Activated T-helper 1 cell treated with anti-CD3 and anti-CD28 coated beads, Interleukin-2, amount 50 U/mL, for 16 hours (primary cell): Measurements from ENCODE around the gene KRTAP2-2.
"Not testable (repeated sequence)": the region's sequence is repeated elsewhere in the genome, so short reads cannot be mapped to it uniquely, and the experiment has no call there.

Experiments
- DNase-seq, 2 donors: peaks; one replicate each; pipeline ENCODE4 v3.0.0-alpha.2; 2020; ENCODE audit warnings: low read depth in 1 of 2, low spot score in 1 of 2

Gene KRTAP2-2, protein sequence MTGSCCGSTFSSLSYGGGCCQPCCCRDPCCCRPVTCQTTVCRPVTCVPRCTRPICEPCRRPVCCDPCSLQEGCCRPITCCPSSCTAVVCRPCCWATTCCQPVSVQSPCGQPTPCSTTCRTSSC

GRCh38 chr17:41055130-41055529 lies at the start of gene KRTAP2-2:
Gene KRTAP2-2, minus strand, starts transcription at chr17:41055230. Its CDS starts 19 bp downstream, at chr17:41055211.
- not testable (repeated sequence) for DNase-seq

- not testable (repeated sequence) for DNase-seq
Observed at GRCh38 chr17:41104386-41105038, 49.5 kb upstream of the KRTAP2-2 start.

DNA sequence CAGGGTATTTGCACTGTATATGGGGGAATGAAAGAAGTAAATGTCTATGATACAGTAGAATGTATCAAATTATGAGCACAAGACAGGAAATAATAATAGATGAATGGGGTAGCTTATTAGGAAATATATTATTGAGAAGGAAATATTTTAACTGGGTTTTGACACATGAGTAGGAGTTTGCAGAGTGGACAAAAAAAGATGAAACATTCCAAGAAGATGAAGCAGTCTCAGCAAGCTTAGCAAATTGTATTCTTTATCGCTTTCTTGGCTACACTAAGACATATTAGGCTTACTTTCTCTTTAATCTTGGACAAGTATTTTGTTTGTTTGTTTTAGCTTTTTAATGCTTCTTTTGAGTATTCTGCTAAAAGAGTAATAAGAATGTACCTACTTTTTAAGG lies 48.9 kb upstream of the KRTAP2-2 start:
- DNase-seq = no peak

DNA sequence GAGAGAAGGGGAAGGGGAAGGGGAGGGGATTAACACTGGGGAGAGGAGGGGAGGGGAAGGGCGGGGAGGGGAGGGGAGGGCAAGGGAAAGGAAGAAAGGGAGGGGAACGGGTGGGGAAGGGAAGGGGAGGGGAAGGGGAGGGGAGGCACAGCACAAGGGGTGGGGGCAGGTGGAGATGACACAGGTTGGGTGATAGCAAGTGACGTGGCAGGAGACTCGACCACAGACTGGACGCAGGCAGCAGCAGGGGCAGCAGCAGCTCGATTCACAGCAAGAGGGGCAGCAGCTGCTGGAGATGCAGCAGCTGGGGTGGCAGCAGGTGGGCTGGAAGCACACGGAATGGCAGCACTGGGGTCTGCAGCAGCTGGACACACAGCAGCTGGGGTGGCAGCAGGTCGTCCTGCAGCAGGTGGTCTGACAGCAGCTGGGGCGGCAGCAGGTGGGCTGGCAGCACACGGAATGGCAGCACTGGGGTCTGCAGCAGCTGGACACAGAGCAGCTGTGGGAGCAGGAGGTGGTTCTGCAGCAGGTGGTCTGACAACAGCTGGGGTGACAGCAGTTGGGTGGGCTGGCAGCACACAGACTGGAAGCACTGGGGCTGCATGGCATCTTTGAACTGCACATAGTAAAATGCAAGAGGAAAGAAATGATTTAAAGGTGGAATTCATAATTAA lies 46.7 kb upstream of the KRTAP2-2 start, which contains the start of gene KRTAP4-16:
TSS of gene KRTAP4-16 (minus strand) at position 624 of the 674 bp plus-strand sequence. CDS start at position 624, 0 bp downstream.
- no peak for DNase-seq

DNA sequence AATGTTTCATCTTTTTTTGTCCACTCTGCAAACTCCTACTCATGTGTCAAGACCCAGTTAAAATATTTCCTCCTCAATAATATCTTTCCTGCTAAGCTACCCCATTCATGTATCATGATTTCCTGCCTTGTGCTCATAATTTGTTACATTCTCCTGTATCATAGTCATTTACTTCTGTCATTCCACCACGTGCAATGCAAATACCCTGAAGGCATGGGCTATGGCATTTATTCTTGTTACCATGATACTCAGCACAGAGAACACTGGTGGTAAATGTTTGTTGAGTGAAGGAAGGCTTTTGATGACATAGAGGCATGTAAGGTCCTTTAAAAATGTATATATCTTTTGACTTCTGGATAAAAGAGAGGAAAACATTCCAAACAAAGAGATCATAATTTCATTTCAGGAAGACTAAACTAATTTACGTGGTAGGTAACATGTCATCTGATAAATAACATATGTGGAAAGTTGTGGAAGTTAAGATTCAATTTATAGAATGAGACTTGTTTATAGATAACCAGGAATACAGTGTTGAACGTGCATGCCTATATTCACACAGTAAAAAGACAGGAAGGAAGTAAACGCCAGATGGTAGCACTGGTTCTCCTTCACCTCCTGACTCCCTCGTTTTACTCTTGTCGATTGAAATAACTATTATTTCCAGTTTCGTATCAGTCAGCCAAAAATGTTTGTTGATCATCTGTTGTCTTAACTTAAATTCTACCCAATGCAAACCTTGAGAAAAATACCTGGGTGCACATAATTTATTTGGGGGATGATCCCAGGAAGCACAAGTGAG lies 44.9 kb upstream of the KRTAP2-2 start:
- DNase-seq = not testable (repeated sequence)

DNA sequence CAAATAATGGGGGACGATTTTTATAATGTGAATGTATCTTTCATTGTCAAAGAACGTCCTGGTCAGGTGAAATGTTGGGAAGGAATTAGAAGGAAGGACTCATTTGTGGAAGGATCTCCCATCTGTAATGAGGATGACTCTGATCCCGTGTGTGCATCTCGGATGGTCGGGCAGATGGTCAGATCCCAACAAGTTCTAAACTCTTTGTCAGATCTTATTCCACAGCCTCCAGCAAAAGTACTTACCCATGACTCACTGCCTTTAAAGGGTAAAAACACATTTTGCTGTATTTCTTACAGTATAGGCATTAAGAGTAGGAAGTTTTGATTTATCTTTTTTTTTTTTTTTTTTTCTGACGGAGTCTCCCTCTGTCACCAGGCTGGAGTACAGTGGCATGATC lies 43.5 kb upstream of the KRTAP2-2 start:
- DNase-seq = no peak

DNA sequence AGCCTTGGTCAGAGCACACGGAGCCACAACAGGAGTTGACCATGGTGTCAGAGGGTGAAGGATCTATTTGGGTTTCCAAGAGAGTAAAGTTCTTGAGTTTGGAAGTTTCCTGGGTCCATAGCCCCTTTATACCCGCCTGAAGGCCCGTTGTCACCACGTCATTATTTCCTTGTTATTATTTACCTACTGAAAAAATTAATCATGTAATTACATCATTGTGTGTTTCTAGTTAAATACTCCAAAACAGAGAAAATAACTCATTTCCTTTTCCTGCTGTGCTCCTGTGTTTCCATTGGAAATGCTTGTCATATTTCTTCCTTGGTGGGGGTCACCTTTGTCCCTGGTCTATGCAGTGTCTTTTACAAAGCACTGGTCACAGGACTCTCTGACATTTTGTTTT lies 43.0 kb upstream of the KRTAP2-2 start, which contains the start of gene KRTAP4-8:
TSS of gene KRTAP4-8 (minus strand) at position 101 of the 400 bp plus-strand sequence. CDS start at position 43, 58 bp downstream.
- DNase-seq = no peak

DNA sequence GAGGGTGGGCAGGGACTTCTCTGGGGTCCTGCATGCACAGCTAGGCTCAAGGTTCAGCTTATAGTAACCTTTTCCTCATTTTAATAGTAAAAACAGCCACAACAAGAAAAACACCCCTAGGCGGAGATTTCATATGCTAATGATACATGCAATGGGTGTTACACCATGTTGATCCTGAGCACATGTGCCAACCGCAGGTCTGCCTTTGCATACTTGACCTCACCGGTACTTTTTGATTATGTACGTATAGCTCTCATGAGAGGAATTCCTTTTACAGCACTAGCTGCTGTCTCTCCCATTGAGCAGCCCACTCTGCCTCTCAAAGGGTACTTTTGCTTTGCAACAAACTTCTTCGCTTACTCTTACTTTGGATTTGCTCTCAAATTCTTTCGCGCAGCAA lies 41.0 kb upstream of the KRTAP2-2 start:
- DNase-seq = no peak

DNA sequence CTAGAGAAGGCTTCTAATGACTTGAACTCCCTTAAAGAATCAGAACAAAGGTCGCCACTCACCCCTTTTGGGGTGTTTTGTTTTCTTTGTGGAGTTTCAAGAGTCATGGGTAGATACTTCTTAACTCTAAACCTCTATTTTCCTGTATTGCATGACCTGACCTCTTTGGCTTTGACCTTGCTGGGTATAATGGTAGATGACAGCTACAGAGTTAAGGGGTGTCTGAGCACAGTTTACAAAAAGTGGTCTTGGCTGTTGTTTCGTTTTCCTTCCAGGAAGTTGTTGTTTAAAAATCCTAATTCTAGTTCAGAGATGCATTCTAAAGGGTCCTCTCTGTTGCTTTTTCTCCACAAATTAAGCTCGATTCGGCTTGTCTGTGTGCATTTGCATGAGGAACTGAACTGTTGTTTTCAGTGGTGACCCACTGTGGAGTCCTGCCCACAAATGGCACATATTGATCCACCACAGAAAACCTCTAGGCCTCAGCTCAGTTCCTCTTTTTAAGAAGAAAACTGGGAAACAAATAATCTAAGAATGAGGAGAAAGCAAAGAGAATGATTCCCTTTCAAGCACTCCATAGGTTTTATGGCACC lies 33.8 kb upstream of the KRTAP2-2 start:
- not testable (repeated sequence) for DNase-seq

- not testable (repeated sequence) for DNase-seq
Observed at GRCh38 chr17:41084100-41084856, 29.2 kb upstream of the KRTAP2-2 start, which contains the start of gene KRTAP4-7. Gene KRTAP4-7, plus strand, starts transcription at chr17:41084150. Its CDS starts 57 bp downstream, at chr17:41084207.

DNA sequence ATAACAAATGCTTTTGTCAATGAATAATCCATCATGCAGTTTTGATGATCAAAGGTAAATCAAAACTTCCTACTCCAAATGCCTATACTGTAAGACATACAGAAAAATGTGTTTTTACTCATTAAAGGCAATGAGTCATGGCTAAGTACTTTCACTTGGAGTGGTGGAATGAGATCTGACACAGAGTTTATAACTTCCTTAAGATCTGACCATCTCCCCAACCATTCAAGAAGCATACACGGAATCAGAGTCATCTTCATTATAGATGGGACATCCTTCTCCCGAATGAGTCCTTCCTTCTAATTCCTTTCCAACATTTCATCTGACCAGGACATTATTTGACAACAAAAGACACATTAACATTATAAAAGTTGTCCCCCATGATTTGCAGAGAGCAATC lies 28.4 kb upstream of the KRTAP2-2 start:
- not testable (repeated sequence) for DNase-seq

DNA sequence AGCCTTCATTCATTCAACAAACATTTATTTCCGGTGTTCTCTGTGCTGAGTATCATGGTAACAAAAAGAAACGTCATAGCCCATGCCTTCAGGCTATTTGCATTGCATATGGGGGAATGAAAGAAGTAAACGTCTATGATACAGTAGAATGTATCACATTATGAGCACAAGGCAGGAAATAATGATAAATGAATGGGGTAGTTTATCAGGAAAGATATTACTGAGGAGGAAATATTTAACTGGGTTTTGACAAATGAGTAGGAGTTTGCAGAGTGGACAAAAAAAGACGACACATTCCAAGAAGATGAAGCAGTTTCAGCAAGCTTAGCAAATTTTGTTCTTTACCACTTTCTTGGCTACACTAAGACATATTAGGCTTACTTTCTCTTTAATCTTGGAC lies 27.6 kb upstream of the KRTAP2-2 start:
- no peak for DNase-seq

GRCh38 chr17:41076788-41077187 lies 21.8 kb upstream of the KRTAP2-2 start:
- DNase-seq = no peak

DNA sequence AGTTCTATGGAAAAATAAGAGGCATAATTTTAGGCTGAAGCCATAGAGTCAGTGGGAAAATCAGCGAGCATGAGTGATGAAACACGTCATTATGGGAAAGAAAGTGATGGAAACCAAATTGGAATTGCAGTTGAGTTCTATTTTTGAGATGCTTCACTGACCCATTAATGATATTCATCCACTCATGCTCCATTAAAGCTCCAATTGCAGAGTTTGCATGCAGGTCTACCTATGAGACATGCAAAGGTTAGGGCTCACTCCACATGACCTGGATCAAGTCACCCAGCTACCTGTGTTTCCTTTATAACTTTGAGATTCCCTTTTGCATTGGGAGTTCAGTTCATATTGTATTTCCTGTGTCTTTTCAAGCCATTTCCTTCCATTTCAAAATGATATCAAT lies 18.6 kb upstream of the KRTAP2-2 start:
- DNase-seq = no peak

- no peak for DNase-seq
Observed at GRCh38 chr17:41071606-41072360, 16.8 kb upstream of the KRTAP2-2 start.

DNA sequence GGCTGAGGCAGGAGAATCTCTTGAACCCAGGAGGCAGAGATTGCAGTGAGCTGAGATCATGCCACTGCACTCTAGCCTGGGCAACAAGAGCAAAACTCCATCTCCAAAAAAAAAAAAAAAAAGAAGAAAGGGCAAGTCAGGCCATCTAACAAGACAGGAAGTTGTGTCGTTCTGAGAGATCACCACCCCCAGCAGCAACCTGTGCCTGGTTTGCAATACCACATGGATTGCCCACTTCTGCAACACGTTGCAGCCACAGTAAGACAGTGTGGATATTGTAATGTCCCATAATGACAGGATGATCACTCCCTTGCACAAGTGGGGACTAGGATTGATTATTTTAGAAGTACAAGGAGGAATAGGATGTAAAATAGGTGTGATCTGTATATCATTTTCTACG lies 14.0 kb upstream of the KRTAP2-2 start:
- no peak for DNase-seq

DNA sequence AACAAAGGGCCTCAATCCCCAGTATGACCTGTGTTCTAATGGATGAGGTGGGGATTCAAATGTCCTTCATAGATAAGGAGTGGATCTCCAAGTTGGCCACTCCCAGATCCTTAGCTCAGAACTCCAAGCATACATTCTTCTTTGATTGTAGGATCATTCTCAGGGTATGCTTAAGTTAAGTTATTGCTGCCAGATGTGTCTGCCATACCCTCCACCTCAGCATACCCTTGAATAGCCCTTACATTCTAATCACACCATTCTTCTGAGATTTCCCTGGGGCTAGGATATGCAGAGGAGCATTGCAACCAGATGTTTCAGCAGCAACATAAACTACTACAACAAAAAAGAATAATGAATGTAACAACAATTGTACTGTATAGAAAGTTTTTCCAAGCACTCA lies 12.3 kb upstream of the KRTAP2-2 start:
- DNase-seq = no peak

- DNase-seq = no peak
Observed at GRCh38 chr17:41065829-41066624, 11.0 kb upstream of the KRTAP2-2 start, which contains the start of gene KRTAP2-4. Gene KRTAP2-4, minus strand, starts transcription at chr17:41065879. Its CDS starts 34 bp downstream, at chr17:41065845.
